ENCODE measurements around the gene EXT2. TPM values are rescaled to one million over a fixed set of nuclear protein-coding genes. Genes with fewer than 3 reads are reported as not detected.
A peak's percentile ranks its signal among the peaks of the same experiment; 100 is the strongest.

EXT2 gene
- total RNA-seq, 4 donors from 2014 or later, result 56.9 to 152 (median 128) TPM

GRCh38 chr11:44199816-44200215 is 104.3 kb downstream of the EXT2 start:
- no peak overlapping the region for H3K4me3 ChIP-seq
- DNase-seq, result no peak
- H3K36me3 ChIP-seq, result peaks cover 0 to 23% (median 0%) of the 10 kb centered on the region in 3 donors
- H3K4me1 ChIP-seq, result no peaks in the 10 kb centered on the region
- TF ChIP-seq, protein P1, sequence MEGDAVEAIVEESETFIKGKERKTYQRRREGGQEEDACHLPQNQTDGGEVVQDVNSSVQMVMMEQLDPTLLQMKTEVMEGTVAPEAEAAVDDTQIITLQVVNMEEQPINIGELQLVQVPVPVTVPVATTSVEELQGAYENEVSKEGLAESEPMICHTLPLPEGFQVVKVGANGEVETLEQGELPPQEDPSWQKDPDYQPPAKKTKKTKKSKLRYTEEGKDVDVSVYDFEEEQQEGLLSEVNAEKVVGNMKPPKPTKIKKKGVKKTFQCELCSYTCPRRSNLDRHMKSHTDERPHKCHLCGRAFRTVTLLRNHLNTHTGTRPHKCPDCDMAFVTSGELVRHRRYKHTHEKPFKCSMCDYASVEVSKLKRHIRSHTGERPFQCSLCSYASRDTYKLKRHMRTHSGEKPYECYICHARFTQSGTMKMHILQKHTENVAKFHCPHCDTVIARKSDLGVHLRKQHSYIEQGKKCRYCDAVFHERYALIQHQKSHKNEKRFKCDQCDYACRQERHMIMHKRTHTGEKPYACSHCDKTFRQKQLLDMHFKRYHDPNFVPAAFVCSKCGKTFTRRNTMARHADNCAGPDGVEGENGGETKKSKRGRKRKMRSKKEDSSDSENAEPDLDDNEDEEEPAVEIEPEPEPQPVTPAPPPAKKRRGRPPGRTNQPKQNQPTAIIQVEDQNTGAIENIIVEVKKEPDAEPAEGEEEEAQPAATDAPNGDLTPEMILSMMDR (IDR thresholded peaks at IDR 0.05), result no peak
- no peak for TF ChIP-seq POLR2A (IDR thresholded peaks at IDR 0.05)
- H3K27me3 ChIP-seq, result no peaks in the 10 kb centered on the region
- no peaks in the 10 kb centered on the region for H3K9me3 ChIP-seq
- H3K27ac ChIP-seq, result no peak overlapping the region

GRCh38 chr11:44203270-44204043 is 108.0 kb downstream of the EXT2 start:
- Histone ChIP-seq H3K27me3 (no peaks in the 10 kb centered on the region), H3K4me1 (no peaks in the 10 kb centered on the region), H3K4me3 (no peak overlapping the region), H3K27ac (peak overlapping the region in 2 of 4 donors; percentile 3 to 52), H3K36me3 (peaks cover 0 to 19% (median 0%) of the 10 kb centered on the region in 3 donors), H3K9me3 (no peaks in the 10 kb centered on the region)
- DNase-seq, result peak in 2 of 3 donors; percentile 61 to 74
- TF ChIP-seq, protein P1 (IDR thresholded peaks at IDR 0.05), result no peak
- no peak for TF ChIP-seq POLR2A (IDR thresholded peaks at IDR 0.05)

DNA sequence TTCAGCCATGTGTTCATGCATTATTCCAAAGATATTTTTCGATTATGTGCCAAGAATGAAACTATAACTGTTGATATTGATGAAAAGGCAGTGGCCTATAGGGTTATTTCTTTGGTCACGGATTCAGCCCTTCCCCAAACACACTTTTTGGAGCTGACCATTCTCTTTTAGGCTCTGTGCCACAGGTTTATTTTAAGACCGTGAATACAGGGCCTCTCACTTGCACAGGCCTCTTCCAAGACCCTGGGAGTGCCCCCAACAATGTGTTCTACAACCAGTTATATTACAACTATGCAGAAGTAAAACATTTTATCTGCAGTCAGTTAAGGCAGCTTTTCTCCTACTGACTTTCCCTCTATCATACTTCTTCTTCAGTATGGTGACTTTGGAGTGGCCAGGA is 109.9 kb downstream of the EXT2 start:
- DNase-seq, result no peak
- TF ChIP-seq POLR2A (IDR thresholded peaks at IDR 0.05), result no peak
- TF ChIP-seq, protein P1 (IDR thresholded peaks at IDR 0.05), result no peak

GRCh38 chr11:44205836-44206235 is 110.4 kb downstream of the EXT2 start:
- H3K27ac ChIP-seq, result no peak overlapping the region
- no peak overlapping the region for H3K4me3 ChIP-seq
- no peaks in the 10 kb centered on the region for H3K4me1 ChIP-seq
- no peaks in the 10 kb centered on the region for H3K9me3 ChIP-seq
- no peaks in the 10 kb centered on the region for H3K27me3 ChIP-seq
- no peak for TF ChIP-seq POLR2A (IDR thresholded peaks at IDR 0.05)
- TF ChIP-seq, protein P1 (IDR thresholded peaks at IDR 0.05), result no peak
- peaks cover 0 to 21% (median 0%) of the 10 kb centered on the region in 3 donors for H3K36me3 ChIP-seq
- DNase-seq, result no peak

More for the DNA sequence above, 109.9 kb downstream of the EXT2 start:
- H3K27me3 ChIP-seq, result no peaks in the 10 kb centered on the region
- H3K4me3 ChIP-seq, result no peak overlapping the region
- H3K4me1 ChIP-seq, result no peaks in the 10 kb centered on the region
- peaks cover 0 to 21% (median 0%) of the 10 kb centered on the region in 3 donors for H3K36me3 ChIP-seq
- H3K9me3 ChIP-seq, result no peaks in the 10 kb centered on the region
- no peak overlapping the region for H3K27ac ChIP-seq

DNA sequence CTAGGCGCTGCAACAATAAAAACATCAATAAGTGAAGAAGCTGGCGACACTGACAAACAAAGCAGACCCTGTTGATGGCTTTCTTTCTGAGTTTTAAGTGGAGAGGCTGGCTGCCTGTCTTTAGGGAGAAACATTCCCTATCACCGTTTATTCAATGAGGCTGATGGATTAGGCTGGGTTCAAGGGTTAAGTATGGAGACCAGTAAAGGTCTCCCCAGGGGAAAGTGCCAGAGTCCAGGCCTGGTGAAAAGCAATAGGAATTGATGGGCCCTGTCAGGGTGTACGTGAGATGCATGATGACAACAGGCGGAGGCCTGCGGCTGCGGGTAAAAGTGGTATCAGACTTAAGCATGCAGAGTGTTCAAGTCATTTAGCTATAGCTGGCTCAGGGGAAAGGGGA is 111.8 kb downstream of the EXT2 start:
- Histone ChIP-seq H3K4me3 (no peak overlapping the region), H3K4me1 (no peaks in the 10 kb centered on the region), H3K27ac (no peak overlapping the region), H3K27me3 (no peaks in the 10 kb centered on the region), H3K36me3 (peaks cover 0 to 30% (median 0%) of the 10 kb centered on the region in 3 donors), H3K9me3 (no peaks in the 10 kb centered on the region)
- DNase-seq, result no peak
- TF ChIP-seq POLR2A (IDR thresholded peaks at IDR 0.05), result no peak

GRCh38 chr11:44208976-44209603 is 113.6 kb downstream of the EXT2 start:
- Histone ChIP-seq H3K4me1 (no peaks in the 10 kb centered on the region), H3K27me3 (no peaks in the 10 kb centered on the region), H3K9me3 (no peaks in the 10 kb centered on the region), H3K4me3 (no peak overlapping the region), H3K36me3 (peaks cover 0 to 30% (median 0%) of the 10 kb centered on the region in 3 donors), H3K27ac (no peak overlapping the region)
- TF ChIP-seq POLR2A (IDR thresholded peaks at IDR 0.05), result no peak
- TF ChIP-seq, protein P1 (IDR thresholded peaks at IDR 0.05), result no peak
- no peak for DNase-seq
